ENCODE results near the gene CYP24A1. TPM values are rescaled to one million over a fixed set of nuclear protein-coding genes. Genes with fewer than 3 reads are reported as not detected.

CYP24A1 gene
- total and polyA plus RNA-seq, 2 donors (not counting 1 experiment from before 2014, with no cell fraction given) = not detected

GRCh38 chr20:54162378-54163009, 11.3 kb downstream of the CYP24A1 start:
- ATAC-seq (ENCODE audit: low read depth) = no peak
- no peaks in the 10 kb centered on the region for H3K36me3 ChIP-seq (replicated peaks in 1 of 2; ENCODE audit: control extremely low read depth in 1 of 2, control insufficient read depth in 1 of 2, extremely low read depth in 1 of 2, insufficient read depth in 2 of 2, low read length in 1 of 2)
- H3K79me2 ChIP-seq (ENCODE audit: control insufficient read depth, insufficient read depth, low read length) = no peaks in the 10 kb centered on the region
- H3K27ac Mint-ChIP-seq = no peak overlapping the region
- no peaks in the 10 kb centered on the region for H3K4me1 ChIP-seq (ENCODE audit: control insufficient read depth in 2 of 2, insufficient read depth in 2 of 2, low read length in 2 of 2)
- no peak for TF ChIP-seq EZH2 (IDR thresholded peaks at IDR 0.05; ENCODE audit: borderline replicate concordance, insufficient read depth, low read depth, low read length, poor library complexity, severe bottlenecking)
- TF ChIP-seq CTCF (IDR thresholded peaks at IDR 0.05) = no peak
- H4K20me1 ChIP-seq (ENCODE audit: control insufficient read depth, insufficient read depth, low read length, poor library complexity, severe bottlenecking) = no peaks in the 10 kb centered on the region
- CTCF ChIA-PET = no interaction called here
- no peak overlapping the region for H3K27ac ChIP-seq (ENCODE audit: low read length in 2 of 2)
- no peak overlapping the region for H3K4me3 Mint-ChIP-seq
- WGBS (ENCODE audit: insufficient coverage) = 83% methylated on average over 4 of the region's 16 CpGs
- H3K9ac ChIP-seq (ENCODE audit: low read length) = no peak overlapping the region
- no peak overlapping the region for H3K4me3 ChIP-seq (ENCODE audit: control extremely low read depth in 1 of 5, extremely low read depth in 1 of 5, insufficient read depth in 1 of 5, low read depth in 2 of 5, low read length in 4 of 5)
- H3K27me3 Mint-ChIP-seq = peaks cover 28% of the 10 kb centered on the region
- POLR2A ChIA-PET = no interaction called here
- no peak for DNase-seq
- H3K9me3 ChIP-seq (ENCODE audit: control extremely low read depth in 1 of 3, control insufficient read depth in 2 of 3, insufficient read depth in 1 of 3, low read length in 2 of 3) = no peaks in the 10 kb centered on the region
- intact Hi-C loops (cut with micrococcal nuclease) = no loop called here
- H3K4me1 Mint-ChIP-seq = no peaks in the 10 kb centered on the region
- no peak overlapping the region for H2AFZ ChIP-seq (ENCODE audit: insufficient read depth, low read depth, low read length, poor library complexity, severe bottlenecking)
- H3K9me3 Mint-ChIP-seq (ENCODE audit: insufficient read depth) = no peaks in the 10 kb centered on the region
- H3K4me2 ChIP-seq (replicated peaks; ENCODE audit: low read depth, low read length, poor library complexity, severe bottlenecking) = no peak overlapping the region
- H3K27me3 ChIP-seq (replicated peaks in 1 of 4; ENCODE audit: control extremely low read depth in 1 of 4, control insufficient read depth in 3 of 4, insufficient read depth in 4 of 4, low read length in 3 of 4) = peaks cover 0 to 20% (median 5%) of the 10 kb centered on the region in 4 experiments

GRCh38 chr20:54161821-54162149, 12.0 kb downstream of the CYP24A1 start:
- no peak overlapping the region for H3K4me3 ChIP-seq (ENCODE audit: control extremely low read depth in 1 of 5, extremely low read depth in 1 of 5, insufficient read depth in 1 of 5, low read depth in 2 of 5, low read length in 4 of 5)
- no peak for TF ChIP-seq CTCF (IDR thresholded peaks at IDR 0.05)
- TF ChIP-seq EZH2 (IDR thresholded peaks at IDR 0.05; ENCODE audit: borderline replicate concordance, insufficient read depth, low read depth, low read length, poor library complexity, severe bottlenecking) = no peak
- ATAC-seq (ENCODE audit: low read depth) (no peak), DNase-seq (no peak)
- no CpG with 5 or more reads among the region's 4 CpGs for WGBS (ENCODE audit: insufficient coverage)
- H3K9me3 Mint-ChIP-seq (ENCODE audit: insufficient read depth) = no peaks in the 10 kb centered on the region
- no peak overlapping the region for H3K9ac ChIP-seq (ENCODE audit: low read length)
- no peak overlapping the region for H2AFZ ChIP-seq (ENCODE audit: insufficient read depth, low read depth, low read length, poor library complexity, severe bottlenecking)
- H4K20me1 ChIP-seq (ENCODE audit: control insufficient read depth, insufficient read depth, low read length, poor library complexity, severe bottlenecking) = no peaks in the 10 kb centered on the region
- H3K9me3 ChIP-seq (ENCODE audit: control extremely low read depth in 1 of 3, control insufficient read depth in 2 of 3, insufficient read depth in 1 of 3, low read length in 2 of 3) = no peaks in the 10 kb centered on the region
- no peak overlapping the region for H3K27ac ChIP-seq (ENCODE audit: low read length in 2 of 2)
- H3K4me1 Mint-ChIP-seq = no peaks in the 10 kb centered on the region
- H3K27me3 Mint-ChIP-seq = peaks cover 22% of the 10 kb centered on the region
- POLR2A ChIA-PET = no interaction called here
- H3K4me2 ChIP-seq (replicated peaks; ENCODE audit: low read depth, low read length, poor library complexity, severe bottlenecking) = no peak overlapping the region
- no peaks in the 10 kb centered on the region for H3K79me2 ChIP-seq (ENCODE audit: control insufficient read depth, insufficient read depth, low read length)
- no peaks in the 10 kb centered on the region for H3K4me1 ChIP-seq (ENCODE audit: control insufficient read depth in 2 of 2, insufficient read depth in 2 of 2, low read length in 2 of 2)
- no peak overlapping the region for H3K27ac Mint-ChIP-seq
- intact Hi-C loops (cut with micrococcal nuclease) = no loop called here
- no peaks in the 10 kb centered on the region for H3K36me3 ChIP-seq (replicated peaks in 1 of 2; ENCODE audit: control extremely low read depth in 1 of 2, control insufficient read depth in 1 of 2, extremely low read depth in 1 of 2, insufficient read depth in 2 of 2, low read length in 1 of 2)
- H3K27me3 ChIP-seq (replicated peaks in 1 of 4; ENCODE audit: control extremely low read depth in 1 of 4, control insufficient read depth in 3 of 4, insufficient read depth in 4 of 4, low read length in 3 of 4) = peaks cover 0 to 16% (median 5%) of the 10 kb centered on the region in 4 experiments
- no peak overlapping the region for H3K4me3 Mint-ChIP-seq
- CTCF ChIA-PET = no interaction called here

Measured in B cell (primary cell).